ENCODE data around the gene ILF2.

Gene ILF2

DNA sequence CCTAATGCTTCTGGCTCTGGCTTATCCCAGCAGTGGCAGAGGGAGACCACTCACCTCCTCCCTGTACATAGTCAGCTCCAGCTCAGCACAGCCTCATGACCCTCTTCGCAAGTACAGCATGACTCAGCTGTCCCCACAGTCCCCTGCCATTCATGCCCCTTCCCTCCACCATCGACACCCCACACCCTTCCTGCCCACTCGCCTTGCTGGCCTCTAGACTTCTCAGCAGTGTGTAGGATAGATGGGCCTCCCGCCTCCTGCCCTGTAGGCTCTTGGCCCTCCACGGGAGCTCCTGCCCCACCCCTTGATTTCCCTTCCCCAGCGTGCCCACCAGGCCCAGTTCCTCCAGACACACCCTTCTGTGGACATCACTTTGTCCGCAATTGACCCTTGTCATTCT is 17.5 kb upstream of the ILF2 start:
- Histone ChIP-seq H3K9me3 (ENCODE audit: low read length) (no peaks in the 10 kb centered on the region), H3K27me3 (ENCODE audit: insufficient read depth, low read length) (peaks cover 25% of the 10 kb centered on the region), H3K4me3 (ENCODE audit: low read length) (no peak overlapping the region), H2AFZ (ENCODE audit: low read depth, low read length) (no peak overlapping the region), H3K4me1 (ENCODE audit: insufficient read depth, low read length) (no peaks in the 10 kb centered on the region), H3K36me3 (ENCODE audit: insufficient read depth, low read length) (no peaks in the 10 kb centered on the region)

GRCh38 chr1:153687346-153688125 is 16.7 kb upstream of the ILF2 start:
- Histone ChIP-seq H2AFZ (ENCODE audit: low read depth, low read length) (no peak overlapping the region), H3K9me3 (ENCODE audit: low read length) (no peaks in the 10 kb centered on the region), H3K36me3 (ENCODE audit: insufficient read depth, low read length) (no peaks in the 10 kb centered on the region), H3K4me3 (ENCODE audit: low read length) (no peak overlapping the region), H3K4me1 (ENCODE audit: insufficient read depth, low read length) (no peaks in the 10 kb centered on the region), H3K27me3 (ENCODE audit: insufficient read depth, low read length) (peaks cover 28% of the 10 kb centered on the region)

- Histone ChIP-seq H3K9me3 (ENCODE audit: low read length) (no peaks in the 10 kb centered on the region), H2AFZ (ENCODE audit: low read depth, low read length) (no peak overlapping the region), H3K36me3 (ENCODE audit: insufficient read depth, low read length) (no peaks in the 10 kb centered on the region), H3K4me3 (ENCODE audit: low read length) (no peak overlapping the region), H3K27me3 (ENCODE audit: insufficient read depth, low read length) (peaks cover 41% of the 10 kb centered on the region), H3K4me1 (ENCODE audit: insufficient read depth, low read length) (no peaks in the 10 kb centered on the region)
Measured at GRCh38 chr1:153685544-153686340, 14.9 kb upstream of the ILF2 start.

- H3K4me1 ChIP-seq (ENCODE audit: insufficient read depth, low read length), result no peaks in the 10 kb centered on the region
- H3K9me3 ChIP-seq (ENCODE audit: low read length), result no peaks in the 10 kb centered on the region
- no peaks in the 10 kb centered on the region for H3K36me3 ChIP-seq (ENCODE audit: insufficient read depth, low read length)
- H2AFZ ChIP-seq (ENCODE audit: low read depth, low read length), result no peak overlapping the region
- H3K4me3 ChIP-seq (ENCODE audit: low read length), result no peak overlapping the region
- peaks cover 50% of the 10 kb centered on the region for H3K27me3 ChIP-seq (ENCODE audit: insufficient read depth, low read length)
Measured at GRCh38 chr1:153684892-153685291, 14.1 kb upstream of the ILF2 start.

GRCh38 chr1:153683854-153684253 is 13.1 kb upstream of the ILF2 start:
- H3K27me3 ChIP-seq (ENCODE audit: insufficient read depth, low read length), result peaks cover 60% of the 10 kb centered on the region
- no peaks in the 10 kb centered on the region for H3K9me3 ChIP-seq (ENCODE audit: low read length)
- H3K4me3 ChIP-seq (ENCODE audit: low read length), result no peak overlapping the region
- peaks cover 8% of the 10 kb centered on the region for H3K4me1 ChIP-seq (ENCODE audit: insufficient read depth, low read length)
- no peak overlapping the region for H2AFZ ChIP-seq (ENCODE audit: low read depth, low read length)
- no peaks in the 10 kb centered on the region for H3K36me3 ChIP-seq (ENCODE audit: insufficient read depth, low read length)

- H3K9me3 ChIP-seq (ENCODE audit: low read length), result no peaks in the 10 kb centered on the region
- H2AFZ ChIP-seq (ENCODE audit: low read depth, low read length), result no peak overlapping the region
- H3K36me3 ChIP-seq (ENCODE audit: insufficient read depth, low read length), result no peaks in the 10 kb centered on the region
- no peak overlapping the region for H3K4me3 ChIP-seq (ENCODE audit: low read length)
- peaks cover 71% of the 10 kb centered on the region for H3K27me3 ChIP-seq (ENCODE audit: insufficient read depth, low read length)
- H3K4me1 ChIP-seq (ENCODE audit: insufficient read depth, low read length), result peaks cover 19% of the 10 kb centered on the region
Measured at GRCh38 chr1:153682730-153683129, 11.9 kb upstream of the ILF2 start.

- Histone ChIP-seq H3K4me3 (ENCODE audit: low read length) (no peak overlapping the region), H3K9me3 (ENCODE audit: low read length) (no peaks in the 10 kb centered on the region), H3K4me1 (ENCODE audit: insufficient read depth, low read length) (peaks cover 20% of the 10 kb centered on the region), H3K36me3 (ENCODE audit: insufficient read depth, low read length) (no peaks in the 10 kb centered on the region), H3K27me3 (ENCODE audit: insufficient read depth, low read length) (peaks cover 67% of the 10 kb centered on the region), H2AFZ (ENCODE audit: low read depth, low read length) (no peak overlapping the region)
Measured at GRCh38 chr1:153680120-153680403, 9.3 kb upstream of the ILF2 start.

- Histone ChIP-seq H3K27me3 (ENCODE audit: insufficient read depth, low read length) (peaks cover 62% of the 10 kb centered on the region), H2AFZ (ENCODE audit: low read depth, low read length) (peak overlapping the region; percentile 83), H3K9me3 (ENCODE audit: low read length) (no peaks in the 10 kb centered on the region), H3K4me3 (ENCODE audit: low read length) (peak overlapping the region; percentile 35), H3K36me3 (ENCODE audit: insufficient read depth, low read length) (no peaks in the 10 kb centered on the region), H3K4me1 (ENCODE audit: insufficient read depth, low read length) (peaks cover 20% of the 10 kb centered on the region)
Measured at GRCh38 chr1:153679337-153680119, 8.7 kb upstream of the ILF2 start.

- Histone ChIP-seq H3K9me3 (ENCODE audit: low read length) (no peaks in the 10 kb centered on the region), H3K4me3 (ENCODE audit: low read length) (peak within 1 kb of the TSS; percentile 35), H3K36me3 (ENCODE audit: insufficient read depth, low read length) (no peaks in the 10 kb centered on the region), H2AFZ (ENCODE audit: low read depth, low read length) (peak within 1 kb of the TSS; percentile 83), H3K27me3 (ENCODE audit: insufficient read depth, low read length) (peaks cover 58% of the 10 kb centered on the region), H3K4me1 (ENCODE audit: insufficient read depth, low read length) (peaks cover 20% of the 10 kb centered on the region)
Measured at GRCh38 chr1:153678519-153679336, 7.9 kb upstream of the ILF2 start, which contains the start of gene NPR1. TSS of gene NPR1 (plus strand) at chr1:153678688. CDS start at chr1:153679109, 421 bp downstream.

DNA sequence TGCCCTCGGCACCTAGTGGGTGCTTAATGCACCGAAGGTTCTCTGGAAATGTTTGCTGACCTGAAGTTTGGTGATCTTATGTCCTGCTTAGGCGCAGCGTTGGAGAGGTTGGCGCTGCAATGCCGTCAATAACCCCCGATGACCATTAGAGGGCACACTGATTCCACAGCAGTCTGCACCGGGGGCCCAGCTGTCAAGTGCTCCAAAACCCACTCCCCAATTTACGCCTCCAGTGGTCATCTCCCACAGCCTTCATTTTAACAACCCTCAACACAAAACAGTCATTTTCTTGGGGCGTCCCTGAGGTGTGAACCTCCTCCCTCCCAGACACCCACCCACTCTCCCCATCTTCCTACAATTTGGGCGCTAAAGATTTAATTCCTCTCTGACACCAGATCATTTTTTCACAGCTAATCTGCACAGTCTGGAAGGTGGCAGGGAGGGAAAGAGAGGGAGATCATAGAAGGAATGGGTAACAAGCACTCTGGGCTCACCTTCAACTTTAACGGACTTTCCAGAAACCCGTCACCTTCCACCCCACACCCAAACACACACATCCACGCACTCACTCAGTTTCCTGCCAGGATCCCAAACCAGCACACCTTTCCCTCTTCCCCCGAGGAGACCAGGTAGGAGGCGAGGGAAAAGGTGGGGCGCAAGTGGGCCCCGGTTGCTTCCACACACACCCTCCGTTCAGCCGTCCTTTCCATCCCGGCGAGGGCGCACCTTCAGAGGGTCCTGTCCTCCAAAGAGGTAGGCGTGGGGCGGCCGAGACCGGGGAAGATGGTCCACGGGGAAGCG is 7.1 kb upstream of the ILF2 start:
- Histone ChIP-seq H3K4me1 (ENCODE audit: insufficient read depth, low read length) (peaks cover 20% of the 10 kb centered on the region), H3K27me3 (ENCODE audit: insufficient read depth, low read length) (peaks cover 50% of the 10 kb centered on the region), H3K4me3 (ENCODE audit: low read length) (peak overlapping the region; percentile 35), H3K9me3 (ENCODE audit: low read length) (no peaks in the 10 kb centered on the region), H3K36me3 (ENCODE audit: insufficient read depth, low read length) (no peaks in the 10 kb centered on the region), H2AFZ (ENCODE audit: low read depth, low read length) (peak overlapping the region; percentile 83)

DNA sequence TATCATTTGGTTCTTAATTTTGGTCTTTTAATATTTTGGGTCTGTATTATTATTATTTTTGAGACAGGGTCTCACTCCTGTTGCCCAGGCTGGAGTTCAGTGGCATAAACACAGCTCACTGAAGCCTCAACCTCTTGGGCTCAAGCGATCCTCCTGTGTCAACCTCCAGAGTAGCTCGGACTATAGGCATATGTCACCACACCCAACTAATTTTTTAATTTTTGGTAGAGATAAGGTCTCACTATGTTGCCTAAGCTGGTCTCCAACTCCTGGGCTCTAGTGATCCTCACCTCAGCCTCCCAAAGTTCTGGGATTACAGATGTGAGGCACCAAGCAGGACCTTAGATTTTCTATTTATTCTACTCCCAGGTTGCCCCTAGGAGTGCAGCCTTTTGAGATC is 2.7 kb upstream of the ILF2 start:
- Histone ChIP-seq H2AFZ (ENCODE audit: low read depth, low read length) (no peak overlapping the region), H3K9me3 (ENCODE audit: low read length) (no peaks in the 10 kb centered on the region), H3K4me1 (ENCODE audit: insufficient read depth, low read length) (peaks cover 22% of the 10 kb centered on the region), H3K27me3 (ENCODE audit: insufficient read depth, low read length) (peaks cover 7% of the 10 kb centered on the region), H3K4me3 (ENCODE audit: low read length) (no peak overlapping the region), H3K36me3 (ENCODE audit: insufficient read depth, low read length) (peaks cover 15% of the 10 kb centered on the region)
